HG03280 (cell line): ENCODE results near the gene RAB2B.

ENCODE experiments used
- ATAC-seq: cut with Tn5 transposase; IDR thresholded peaks from one replicate; pipeline ENCODE4 v1.9.1; 2021; ENCODE audit warnings: mild to moderate bottlenecking, moderate library complexity; ENCODE audit not compliant: unreplicated experiment

Gene RAB2B

DNA sequence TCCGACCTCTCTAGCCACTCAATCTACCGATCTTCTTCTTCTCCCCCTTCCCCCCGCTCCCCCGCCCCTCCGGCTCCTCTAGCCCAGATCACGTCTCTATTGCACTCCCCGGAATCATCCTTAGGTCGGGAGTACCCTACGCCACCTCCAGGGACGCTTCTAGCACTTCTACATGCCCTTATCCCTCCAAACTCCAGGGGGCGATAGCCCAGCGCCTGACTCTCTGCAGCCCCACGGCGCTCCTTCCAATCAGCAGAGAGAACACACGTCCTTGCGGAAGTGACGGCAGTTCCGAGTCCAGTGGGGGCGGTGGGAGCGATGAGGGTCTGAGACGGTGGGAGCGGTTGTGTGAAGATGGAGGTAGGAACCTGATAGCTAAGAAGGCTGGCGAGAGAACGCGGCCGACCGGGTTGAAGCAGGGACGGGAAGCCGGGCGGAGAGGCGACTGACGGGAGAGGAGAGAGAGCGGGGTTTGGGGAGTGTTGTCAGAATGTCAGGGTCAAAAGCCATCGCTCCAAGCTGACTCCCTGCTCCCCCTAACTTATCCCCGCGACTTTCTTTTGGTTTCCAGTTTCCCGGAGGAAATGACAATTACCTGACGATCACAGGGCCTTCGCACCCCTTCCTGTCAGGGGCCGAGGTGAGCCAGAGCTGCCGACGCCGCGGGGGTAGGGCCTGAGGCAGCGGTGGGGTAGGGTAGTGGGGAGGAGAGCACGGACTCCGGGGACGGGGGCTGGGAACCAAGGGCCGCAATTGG is at the start of gene RAB2B, which contains the start of gene TOX4:
Gene RAB2B (minus strand): TSS at position 35 of the 757 bp plus-strand sequence. CDS start 87 bp downstream, outside the sequence.
Gene TOX4 (plus strand): TSS at position 271 of the 757 bp plus-strand sequence. CDS start 84 bp downstream, at position 355.
- peak; percentile 99 for ATAC-seq

DNA sequence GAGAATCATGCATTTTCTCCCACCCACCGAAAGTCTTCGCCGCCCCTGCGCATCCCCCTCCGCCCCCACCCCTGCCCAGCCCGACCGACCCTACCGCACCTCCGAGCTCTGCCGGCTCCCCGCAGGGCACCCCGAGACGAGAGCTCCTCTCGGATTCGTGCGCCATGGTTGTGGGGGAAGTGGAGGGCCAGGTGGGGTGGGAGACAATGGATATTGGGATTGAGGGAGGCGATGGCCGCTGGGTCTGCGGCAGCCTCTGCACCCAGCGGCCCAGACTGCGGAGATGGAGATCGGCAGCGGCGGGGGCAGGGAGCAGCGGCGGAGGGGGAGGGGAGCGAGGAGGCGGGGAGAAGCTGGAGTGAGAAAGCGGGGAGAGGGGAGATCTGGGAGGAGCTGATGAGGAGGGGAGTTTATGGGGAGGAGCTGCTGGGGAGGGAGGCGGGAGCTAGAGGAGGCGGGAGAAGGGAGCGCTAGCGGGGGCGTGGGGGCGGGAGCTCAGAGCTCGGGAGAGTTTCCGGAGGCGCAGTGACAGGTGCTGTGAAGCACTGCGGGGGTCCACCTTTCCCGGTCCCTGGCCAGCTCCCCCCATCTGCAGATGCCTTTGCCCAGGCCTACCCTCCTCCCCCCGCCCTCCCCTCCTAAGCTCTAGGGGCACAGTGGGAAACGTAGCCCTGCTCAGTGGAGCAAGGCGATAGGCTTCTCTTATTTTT is 49.4 kb upstream of the RAB2B start, which contains the start of gene SALL2:
Gene SALL2 (minus strand): TSS at position 385 of the 710 bp plus-strand sequence. CDS start 219 bp downstream, at position 166.
- ATAC-seq, result no peak

DNA sequence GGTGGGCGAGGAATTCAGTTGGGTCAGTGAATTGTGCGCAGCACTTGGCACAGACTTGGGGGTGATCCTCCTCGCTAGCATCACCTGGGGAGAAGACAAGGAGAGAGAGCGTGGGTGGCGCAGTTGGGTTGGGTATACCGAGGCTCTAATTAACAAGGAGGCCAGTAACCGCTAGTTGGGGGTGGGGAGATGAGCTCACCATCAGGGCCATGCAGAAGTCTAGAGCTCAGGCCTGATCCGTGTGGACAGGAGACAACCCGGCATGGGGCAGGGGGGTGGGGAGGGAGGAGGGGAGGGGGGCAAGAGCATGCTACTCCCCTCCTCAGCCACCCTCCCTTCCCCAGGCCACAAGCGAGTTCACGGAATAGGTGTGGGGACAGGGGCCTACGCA is 48.8 kb upstream of the RAB2B start:
- no peak for ATAC-seq

DNA sequence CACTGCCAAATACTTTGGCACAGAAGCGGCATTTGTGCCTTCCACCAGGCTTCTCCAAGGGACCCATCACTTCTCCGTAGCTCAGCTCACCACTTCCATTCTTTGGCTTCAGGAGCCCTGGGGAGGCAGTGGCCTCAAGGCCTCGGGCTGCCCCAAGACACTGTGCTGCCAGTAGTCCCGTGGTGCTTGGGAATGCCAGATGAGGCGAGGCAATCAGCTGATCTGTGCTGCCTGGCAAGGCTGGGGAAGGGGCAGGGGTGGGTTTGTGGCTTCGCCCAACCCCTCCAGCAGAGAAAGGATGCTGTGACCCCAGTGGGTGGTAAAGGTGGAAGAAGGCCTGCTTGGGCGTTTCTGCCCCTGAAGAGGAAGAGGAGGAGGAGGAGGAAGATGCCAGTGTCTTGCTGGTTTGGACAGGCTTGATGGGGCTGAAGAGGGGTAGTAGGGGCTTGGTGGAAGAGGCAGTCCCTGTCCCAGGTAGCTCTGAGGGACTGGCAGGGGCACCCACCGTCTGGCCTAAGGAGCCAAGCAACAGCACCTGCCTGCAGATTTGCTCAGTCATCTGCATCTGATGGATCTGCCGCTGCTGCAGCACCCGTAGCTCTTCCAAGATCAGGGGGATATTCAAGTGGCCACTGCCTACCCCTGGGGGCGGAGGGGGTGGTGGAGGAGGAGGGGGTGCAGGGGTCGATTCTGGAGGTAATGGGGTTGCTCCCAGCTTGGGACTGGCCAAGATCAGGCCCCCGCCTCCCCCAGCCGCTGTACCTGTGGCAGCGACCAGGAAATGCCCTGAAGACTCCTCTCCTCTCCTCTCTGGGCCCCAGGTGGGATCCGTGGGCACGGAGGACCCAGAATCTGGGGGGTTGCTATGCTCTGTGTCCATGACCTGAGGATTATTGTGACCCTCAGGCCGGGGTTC is 48.1 kb upstream of the RAB2B start:
- no peak for ATAC-seq

DNA sequence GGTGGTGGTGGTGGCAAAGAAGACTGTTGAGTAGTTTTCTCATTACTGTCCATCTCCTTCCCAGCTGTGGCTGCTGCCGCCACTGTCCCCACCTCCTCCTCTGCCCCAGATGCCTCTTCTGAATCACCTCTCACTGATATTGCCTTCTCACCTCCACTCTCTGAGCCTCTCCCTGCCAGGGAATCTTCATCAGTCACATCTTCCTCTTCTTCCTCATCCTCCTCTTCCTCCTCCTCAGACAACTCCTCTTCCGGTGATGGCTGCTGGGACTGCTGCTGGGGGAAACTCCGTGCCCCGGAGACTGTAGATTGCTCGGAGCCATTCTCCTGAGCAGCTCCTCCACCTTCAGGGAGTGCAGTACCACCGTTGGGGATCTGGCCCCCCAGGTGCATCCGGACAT is 46.4 kb upstream of the RAB2B start:
- no peak for ATAC-seq

DNA sequence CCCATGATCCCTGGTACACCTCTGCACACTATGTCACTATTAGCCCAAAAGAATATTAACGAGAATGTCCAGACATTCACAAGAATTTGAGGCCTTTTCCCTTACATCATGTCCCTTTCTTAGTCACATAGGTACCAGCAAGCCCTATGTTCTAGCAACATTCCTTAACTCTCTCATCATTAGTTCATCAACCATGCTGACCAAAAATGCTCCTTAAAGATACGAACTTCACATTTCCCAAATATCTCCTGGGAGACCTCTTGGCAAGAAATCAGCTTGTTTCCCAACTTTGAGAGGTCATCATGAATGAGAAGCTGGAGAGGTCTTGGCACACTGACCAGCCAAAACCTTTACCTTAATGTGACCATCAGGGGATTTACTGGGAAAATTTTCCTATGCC is 44.7 kb upstream of the RAB2B start:
- no peak for ATAC-seq

DNA sequence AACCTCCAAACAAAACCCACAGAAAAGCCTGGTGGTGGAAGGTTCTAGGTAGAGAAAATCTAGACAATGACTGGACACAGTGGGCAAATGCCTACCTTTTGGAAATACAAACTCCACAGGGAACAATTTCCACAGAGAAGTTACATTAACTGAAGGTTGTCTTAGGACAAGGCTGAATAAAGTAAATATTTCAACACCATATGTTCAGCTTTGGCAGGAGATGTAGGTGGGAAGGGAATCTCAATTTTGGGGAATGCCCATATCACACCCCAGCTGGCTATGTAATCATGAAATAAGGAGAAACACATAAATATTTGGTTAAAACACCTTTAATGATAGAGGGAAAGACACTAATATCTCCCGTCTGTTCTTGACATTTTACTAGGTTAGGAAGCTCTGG is 44.0 kb upstream of the RAB2B start:
- ATAC-seq, result no peak

DNA sequence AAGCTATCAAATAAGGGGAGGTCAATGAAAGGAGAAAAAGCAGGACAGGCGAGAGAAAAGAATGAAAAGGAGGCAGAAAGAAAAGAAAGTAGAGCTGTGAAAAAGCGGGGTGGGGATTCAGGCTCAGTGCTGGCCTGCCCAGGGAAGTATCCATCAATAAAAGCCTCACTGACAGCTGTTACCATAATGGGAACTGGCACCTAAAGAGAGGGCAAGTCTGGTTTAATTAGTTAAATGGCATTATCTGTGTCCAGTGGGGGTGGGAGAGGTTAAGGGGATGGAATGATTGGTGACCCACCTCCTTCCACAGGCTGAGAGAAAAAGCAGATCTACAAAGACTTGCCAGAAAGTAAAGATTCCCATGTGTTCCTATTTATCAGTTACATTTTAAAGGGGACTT is 42.0 kb upstream of the RAB2B start:
- no peak for ATAC-seq

DNA sequence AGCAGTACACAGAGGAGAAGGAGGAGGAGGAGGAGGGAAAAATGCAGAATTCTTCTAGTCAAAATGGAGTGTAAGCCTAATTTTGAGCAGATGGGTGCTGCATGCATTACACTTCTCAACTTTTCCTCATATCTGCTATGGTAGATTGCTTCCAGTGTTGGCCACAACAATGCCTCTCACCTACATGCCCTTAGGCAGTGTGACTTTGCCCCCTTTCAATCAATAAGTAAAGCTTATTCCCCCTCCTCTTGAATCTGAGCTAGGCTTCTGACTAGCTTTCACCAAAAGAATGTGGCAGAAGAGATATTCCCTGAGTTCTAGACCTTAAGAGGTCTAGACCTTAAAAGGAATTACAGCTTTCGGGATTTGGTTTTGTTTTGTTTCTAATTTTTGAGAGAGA is 37.6 kb upstream of the RAB2B start:
- no peak for ATAC-seq

DNA sequence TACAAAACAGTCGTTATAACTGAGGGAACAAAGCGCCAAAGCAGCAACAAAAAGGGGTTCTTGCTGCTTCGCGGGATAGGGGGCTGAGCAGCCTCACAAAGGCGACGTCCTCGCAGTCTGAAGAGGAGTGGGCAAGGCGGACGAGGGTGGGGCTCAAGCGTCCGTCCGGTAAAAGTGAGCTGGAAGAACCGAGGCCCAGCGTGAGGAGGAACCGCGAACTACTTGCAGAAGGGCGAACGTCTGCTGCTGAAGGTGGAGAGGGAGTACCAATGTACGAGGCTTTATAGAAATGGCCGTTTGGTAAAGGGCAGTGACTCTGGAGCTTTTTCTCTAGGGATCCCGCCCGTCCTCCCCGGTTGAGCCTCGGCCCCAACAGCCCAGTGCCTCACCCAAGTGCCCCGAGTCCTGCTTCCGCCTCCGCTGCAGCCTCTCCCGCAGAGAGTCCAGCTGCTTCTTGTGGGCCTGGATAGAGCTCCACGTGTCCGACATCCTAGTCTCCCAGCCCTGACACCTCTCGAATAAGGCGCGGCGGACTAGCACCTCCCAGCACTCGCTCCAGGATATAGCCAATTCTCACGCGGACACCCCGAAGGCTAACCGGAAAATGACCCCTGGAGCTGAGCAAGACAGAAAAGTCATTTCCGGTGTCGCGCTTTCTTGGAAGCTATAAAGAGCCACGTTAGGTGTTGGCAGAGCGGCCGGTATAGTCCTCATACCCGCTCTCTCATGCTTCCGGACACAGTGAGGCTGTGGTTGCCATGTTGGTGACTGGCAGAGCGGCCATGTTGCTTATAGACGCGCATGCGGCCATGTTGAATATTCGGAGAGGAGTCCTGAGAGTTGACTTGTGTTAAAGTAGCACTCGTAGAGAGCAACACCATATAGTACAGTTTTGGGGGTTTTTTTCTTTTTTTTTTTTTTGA is 34.2 kb upstream of the RAB2B start, which contains the start of gene METTL3:
Gene METTL3 (minus strand): TSS at position 606 of the 923 bp plus-strand sequence. CDS start 117 bp downstream, at position 489.
- peak; percentile 97 for ATAC-seq

DNA sequence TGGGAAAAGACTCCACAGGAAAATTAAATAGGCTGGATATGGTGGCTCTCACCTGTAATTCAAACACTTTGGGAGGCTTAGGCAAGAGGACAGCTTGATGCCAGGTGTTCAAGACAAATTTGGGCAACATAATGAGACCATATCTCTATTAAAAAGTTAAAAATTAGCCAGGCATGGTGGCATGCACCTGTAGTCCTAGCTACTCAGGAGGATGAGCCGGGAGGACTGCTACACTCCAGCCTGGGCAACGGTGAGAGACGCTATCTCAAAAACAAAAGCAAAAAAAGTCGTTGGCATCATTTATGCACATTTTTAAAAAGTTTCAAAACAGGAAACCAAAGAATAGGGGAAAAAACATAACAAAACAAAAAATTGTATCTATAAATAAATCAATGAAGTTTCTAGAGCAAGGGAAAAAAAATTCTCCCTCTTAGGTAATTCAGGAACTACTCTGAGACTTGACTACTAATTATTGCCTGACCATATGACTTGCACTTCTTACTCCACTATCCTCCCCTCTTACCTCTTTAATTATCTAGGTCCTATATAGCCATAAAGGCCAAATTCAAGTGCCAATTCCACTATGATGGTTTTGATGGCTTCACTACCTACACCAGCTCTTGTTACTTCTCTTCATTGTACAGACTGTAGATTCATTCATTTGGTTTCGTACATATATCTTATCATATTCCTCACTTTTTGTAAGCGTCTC is 32.8 kb upstream of the RAB2B start:
- ATAC-seq, result no peak

DNA sequence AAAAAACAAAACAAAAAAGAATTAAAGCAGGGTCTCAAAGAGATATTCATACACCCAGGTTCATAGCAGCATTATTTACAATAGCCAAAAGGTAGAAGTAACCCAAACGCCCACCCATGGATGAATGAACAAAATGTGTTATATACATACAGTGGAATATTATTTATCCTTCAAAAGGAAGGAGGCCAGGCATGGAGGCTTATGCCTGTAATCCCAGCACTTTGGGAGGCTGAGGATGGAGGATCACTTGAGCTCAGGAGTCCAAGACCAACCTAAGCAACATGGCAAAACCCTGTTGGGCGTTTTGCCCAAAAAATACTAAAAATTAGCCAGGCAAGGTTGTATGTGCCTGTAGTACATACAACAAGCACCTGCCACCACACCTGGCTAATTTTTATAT is 29.8 kb upstream of the RAB2B start:
- no peak for ATAC-seq

DNA sequence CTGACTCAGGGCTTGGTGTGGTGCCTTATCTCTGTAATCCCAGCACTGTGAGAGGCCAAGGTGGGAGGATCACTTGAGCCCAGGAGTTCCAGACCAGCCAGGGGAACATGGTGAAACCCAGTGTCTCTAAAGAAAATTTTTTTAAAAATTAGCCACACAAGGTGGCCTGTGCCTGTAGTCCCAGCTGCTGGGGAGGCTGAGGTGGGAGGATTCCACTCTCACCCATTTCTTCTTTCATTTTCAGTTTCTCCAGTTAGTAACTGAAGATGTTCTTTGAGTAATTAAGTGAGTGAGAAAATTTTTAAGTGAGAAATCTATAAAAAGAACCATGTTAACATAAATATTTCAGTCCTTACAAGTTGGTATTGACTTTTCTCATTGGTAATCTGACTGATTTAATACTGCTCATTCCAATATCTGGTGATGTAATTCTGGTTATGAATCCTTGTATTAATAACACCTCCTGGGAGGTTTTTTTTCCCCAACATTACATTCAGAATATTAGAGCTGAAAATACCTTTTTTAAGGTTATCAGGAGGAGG is 28.3 kb upstream of the RAB2B start:
- ATAC-seq, result no peak

DNA sequence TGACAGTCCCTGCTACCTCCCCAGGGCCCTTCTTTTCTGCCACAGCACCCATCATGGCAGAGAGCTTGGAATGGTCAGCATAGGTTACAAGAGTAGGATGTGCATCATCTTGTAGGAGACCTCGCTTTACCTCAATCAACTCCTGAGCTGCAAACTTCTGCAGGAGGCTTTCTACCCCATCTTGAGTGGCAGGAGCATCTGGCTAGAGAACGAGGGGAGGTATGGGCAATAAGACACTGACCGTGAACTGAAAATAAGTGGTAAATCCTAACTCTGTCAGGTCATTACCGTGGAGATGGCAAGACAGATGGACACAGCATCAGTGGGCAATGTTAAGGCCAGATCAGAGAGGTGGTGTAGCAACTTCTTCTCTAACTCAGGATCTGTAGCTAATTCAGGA is 26.6 kb upstream of the RAB2B start:
- ATAC-seq, result no peak

DNA sequence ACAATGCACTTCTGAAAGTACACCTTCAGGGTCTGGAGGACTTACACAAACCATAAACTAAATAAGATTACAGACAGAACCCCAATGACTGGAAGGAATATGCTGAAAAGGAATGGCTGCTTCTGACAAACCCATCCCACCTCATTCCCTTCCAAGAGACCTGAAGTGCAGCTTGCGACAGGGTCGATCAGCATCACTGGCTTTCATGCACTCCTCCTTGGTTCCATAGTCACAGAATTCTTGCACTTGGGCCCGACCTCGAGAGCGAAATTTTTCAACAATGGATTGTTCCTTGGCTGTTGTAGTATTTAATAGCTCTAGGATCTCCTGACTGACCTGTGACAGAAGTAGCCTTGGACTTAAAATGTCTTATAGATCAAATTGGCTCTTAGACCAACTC is 24.8 kb upstream of the RAB2B start:
- no peak for ATAC-seq

DNA sequence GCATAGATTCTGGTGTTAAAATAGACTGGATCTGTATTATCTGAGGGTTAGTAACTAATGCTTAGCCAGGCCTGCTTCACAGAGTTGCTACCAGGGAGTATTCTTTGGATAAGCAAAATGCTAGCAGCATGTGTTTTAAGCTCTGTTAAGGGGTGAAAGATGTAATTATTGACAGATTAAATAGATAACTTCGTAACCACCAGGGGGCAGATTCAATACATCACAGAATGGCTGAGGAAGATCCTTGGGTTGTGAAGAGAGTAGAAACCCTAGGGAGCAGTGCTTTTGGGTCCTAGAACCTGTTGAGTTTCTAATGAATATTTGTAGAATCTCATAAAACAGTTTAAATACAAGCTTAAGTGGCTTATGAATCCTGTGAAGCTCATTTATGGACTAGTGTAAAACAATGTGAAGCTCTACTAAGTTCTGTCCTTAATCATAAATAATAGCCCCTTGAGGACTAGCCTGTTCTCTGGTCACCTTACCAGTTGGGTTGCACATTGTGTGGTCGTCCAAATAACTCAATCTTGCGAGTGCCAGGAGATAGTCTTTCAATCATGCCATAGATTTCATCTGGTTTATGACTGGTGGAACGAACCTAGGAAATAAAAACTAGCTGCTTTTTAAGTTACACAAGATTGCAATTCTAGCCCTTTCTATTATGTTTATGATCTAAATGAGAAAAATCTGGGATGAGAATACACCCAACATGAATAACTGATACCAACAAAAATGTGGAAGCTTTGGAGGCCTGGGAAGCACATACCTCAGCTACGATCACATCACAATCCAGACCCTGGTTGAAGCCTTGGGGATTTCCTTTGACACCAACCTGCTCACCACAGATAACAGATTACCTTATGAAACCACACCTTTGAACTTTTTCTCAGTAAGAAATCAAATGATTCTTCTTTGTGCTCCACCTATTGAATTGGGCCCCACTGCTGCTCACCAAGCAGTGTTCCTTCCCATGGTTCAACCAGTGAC is 22.1 kb upstream of the RAB2B start:
- no peak for ATAC-seq

DNA sequence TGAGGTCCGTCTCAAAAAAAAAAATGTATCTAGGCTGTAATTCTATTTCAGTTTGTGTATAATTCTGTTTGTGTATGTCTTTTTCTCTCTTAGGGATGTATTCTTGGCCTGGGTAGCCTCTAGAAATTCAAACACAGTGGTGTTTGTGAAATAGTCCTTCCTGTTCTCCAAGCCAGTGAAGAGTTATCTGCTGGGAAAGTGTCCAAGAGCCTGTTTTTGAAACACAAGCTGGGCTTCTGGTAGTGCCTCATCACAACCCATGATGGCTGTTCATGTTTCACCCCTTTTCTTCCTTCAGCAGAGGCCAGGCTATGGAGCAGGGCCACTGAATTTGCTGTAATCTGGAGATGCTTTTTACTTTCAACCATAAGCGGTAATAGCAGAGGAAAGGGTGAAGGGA is 19.7 kb upstream of the RAB2B start:
- no peak for ATAC-seq
